Measurements from ENCODE around the gene VAPA. TPM values are rescaled to one million over a fixed set of nuclear protein-coding genes. Genes with fewer than 3 reads are reported as not detected.

VAPA gene
- total RNA-seq, 1 experiment from 2014 or later: 137 TPM

DNA sequence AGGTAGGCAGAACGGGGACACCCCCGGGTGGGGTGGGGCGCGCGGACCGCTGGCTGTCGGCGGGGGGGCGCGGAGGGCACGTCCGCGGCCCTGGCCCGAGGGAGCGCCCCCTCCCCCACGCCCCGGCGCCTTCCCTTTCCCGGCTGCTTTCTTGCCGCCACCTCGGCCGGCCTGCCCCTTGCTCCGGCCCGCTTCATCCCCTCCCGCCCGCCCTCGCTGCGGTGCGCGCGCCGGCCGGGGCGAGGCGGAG lies 443 bp downstream of the VAPA start:
- CTCF ChIA-PET: interaction anchor here (0.5 to 1.3 kb wide), 5 partner anchors 10 to 955 kb away, joined by 3 read pairs; no protein-coding TSS in a partner anchor
- peaks cover 5% of the 10 kb centered on the region; the same call in 1 of the 2 replicates for H3K9me3 Mint-ChIP-seq
- POLR2A ChIA-PET: interaction anchor here (1.2 to 1.5 kb wide), 2 partner anchors 11 to 299 kb away, joined by 6 to 7 read pairs; no protein-coding TSS in a partner anchor
- TF ChIP-seq ZNF281 (CRISPR knock-in tag; IDR thresholded peaks at IDR 0.05): no peak
- TF ChIP-seq TP53 (CRISPR knock-in tag; IDR thresholded peaks at IDR 0.05): no peak
- no peak for TF ChIP-seq ERG (CRISPR knock-in tag; IDR thresholded peaks at IDR 0.05)
- TF ChIP-seq CREM (CRISPR knock-in tag; IDR thresholded peaks at IDR 0.05): no peak
- TF ChIP-seq MYBL2 (CRISPR knock-in tag; IDR thresholded peaks at IDR 0.05): peak; percentile 9; the same call in 1 of the 2 replicates
- no peak for TF ChIP-seq SMAD3 (CRISPR knock-in tag; IDR thresholded peaks at IDR 0.05; ENCODE audit: borderline replicate concordance)
- no peak for TF ChIP-seq ZBTB43 (CRISPR knock-in tag; IDR thresholded peaks at IDR 0.05)
- no peak for TF ChIP-seq NFATC4 (CRISPR knock-in tag; IDR thresholded peaks at IDR 0.05)
- TF ChIP-seq ZBTB21 (CRISPR knock-in tag; IDR thresholded peaks at IDR 0.05; ENCODE audit: borderline replicate concordance): no peak
- no peak for TF ChIP-seq SOX15 (CRISPR knock-in tag; IDR thresholded peaks at IDR 0.05)
- TF ChIP-seq E2F1 (CRISPR knock-in tag; IDR thresholded peaks at IDR 0.05): no peak
- TF ChIP-seq, protein P1, sequence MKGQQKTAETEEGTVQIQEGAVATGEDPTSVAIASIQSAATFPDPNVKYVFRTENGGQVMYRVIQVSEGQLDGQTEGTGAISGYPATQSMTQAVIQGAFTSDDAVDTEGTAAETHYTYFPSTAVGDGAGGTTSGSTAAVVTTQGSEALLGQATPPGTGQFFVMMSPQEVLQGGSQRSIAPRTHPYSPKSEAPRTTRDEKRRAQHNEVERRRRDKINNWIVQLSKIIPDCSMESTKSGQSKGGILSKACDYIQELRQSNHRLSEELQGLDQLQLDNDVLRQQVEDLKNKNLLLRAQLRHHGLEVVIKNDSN (CRISPR knock-in tag; IDR thresholded peaks at IDR 0.05): no peak
- no peak for TF ChIP-seq ZNF396 (CRISPR knock-in tag; IDR thresholded peaks at IDR 0.05; ENCODE audit: borderline replicate concordance)
- TF ChIP-seq, protein P2, sequence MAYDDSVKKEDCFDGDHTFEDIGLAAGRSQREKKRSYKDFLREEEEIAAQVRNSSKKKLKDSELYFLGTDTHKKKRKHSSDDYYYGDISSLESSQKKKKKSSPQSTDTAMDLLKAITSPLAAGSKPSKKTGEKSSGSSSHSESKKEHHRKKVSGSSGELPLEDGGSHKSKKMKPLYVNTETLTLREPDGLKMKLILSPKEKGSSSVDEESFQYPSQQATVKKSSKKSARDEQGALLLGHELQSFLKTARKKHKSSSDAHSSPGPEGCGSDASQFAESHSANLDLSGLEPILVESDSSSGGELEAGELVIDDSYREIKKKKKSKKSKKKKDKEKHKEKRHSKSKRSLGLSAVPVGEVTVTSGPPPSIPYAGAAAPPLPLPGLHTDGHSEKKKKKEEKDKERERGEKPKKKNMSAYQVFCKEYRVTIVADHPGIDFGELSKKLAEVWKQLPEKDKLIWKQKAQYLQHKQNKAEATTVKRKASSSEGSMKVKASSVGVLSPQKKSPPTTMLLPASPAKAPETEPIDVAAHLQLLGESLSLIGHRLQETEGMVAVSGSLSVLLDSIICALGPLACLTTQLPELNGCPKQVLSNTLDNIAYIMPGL (CRISPR knock-in tag; IDR thresholded peaks at IDR 0.05): 0 out of 2 replicates have a peak, but pooled peaks have one; percentile 18
- TF ChIP-seq IRF2 (CRISPR knock-in tag; IDR thresholded peaks at IDR 0.05; ENCODE audit: borderline replicate concordance, low read depth): no peak
- no peak for TF ChIP-seq ZSCAN18 (CRISPR knock-in tag; IDR thresholded peaks at IDR 0.05)
- no peak for TF ChIP-seq ZNF423 (CRISPR knock-in tag; IDR thresholded peaks at IDR 0.05)
- no peak; the same call in 1 of the 2 replicates for TF ChIP-seq ZNF219 (CRISPR knock-in tag; IDR thresholded peaks at IDR 0.05; ENCODE audit: borderline replicate concordance)
- H3K36me3 Mint-ChIP-seq: no peaks in the 10 kb centered on the region
- no peaks in the 10 kb centered on the region for H3K27me3 Mint-ChIP-seq (ENCODE audit: low read depth)
- H3K4me1 Mint-ChIP-seq: peaks cover 23% of the 10 kb centered on the region
- peak; percentile 3; the same call in 1 of the 2 replicates for ATAC-seq
- no peak overlapping the region for H3K27ac Mint-ChIP-seq
- no peak for DNase-seq (ENCODE audit: low spot score)
- peak overlapping the region; percentile 85 for H3K4me3 Mint-ChIP-seq
